ENCODE results near the gene SLC6A20. TPM values are rescaled to one million over a fixed set of nuclear protein-coding genes. Genes with fewer than 3 reads are reported as not detected.

The SLC6A20 gene
- total and polyA plus RNA-seq, 2 experiments from 2014 or later, result 0.05 to 0.14 TPM

- Mint-ChIP-seq H3K4me1 (peaks cover 9% of the 10 kb centered on the region), H3K27me3 (ENCODE audit: insufficient read depth, low read depth, poor library complexity) (peaks cover 9% of the 10 kb centered on the region)
- ATAC-seq, result peak; percentile 22; the same call in 1 of the 3 replicates
Observed at GRCh38 chr3:45790596-45790995, 5.7 kb downstream of the SLC6A20 start.

More at GRCh38 chr3:45790596-45790995, 5.7 kb downstream of the SLC6A20 start:
- Histone ChIP-seq H3K4me2 (no peak overlapping the region), H3K4me1 (ENCODE audit: insufficient read depth) (peaks cover 6% of the 10 kb centered on the region), H3K36me3 (ENCODE audit: insufficient read depth) (no peaks in the 10 kb centered on the region), H3K4me3 (no peak overlapping the region), H3K9me2 (ENCODE audit: insufficient read depth) (0 out of 2 replicates have a peak, but pooled peaks cover 3% of the 10 kb centered on the region), H3K27ac (ENCODE audit: low read depth) (no peak overlapping the region), H4K20me1 (replicated peaks; ENCODE audit: insufficient read depth) (no peaks in the 10 kb centered on the region), H3K79me2 (replicated peaks; ENCODE audit: insufficient read depth) (no peaks in the 10 kb centered on the region), H3K27me3 (ENCODE audit: insufficient read depth) (peaks cover 25% of the 10 kb centered on the region), H3F3A (replicated peaks; ENCODE audit: low read depth) (no peaks in the 10 kb centered on the region), H2AFZ (peak overlapping the region; percentile 21; the same call in 1 of the 2 replicates)
- no peak overlapping the region; the same call in 2 of the 3 replicates for H3K4me3 Mint-ChIP-seq
- H3K9me3 Mint-ChIP-seq, result peaks cover 20% of the 10 kb centered on the region; the same call in 2 of the 3 replicates
- no peak for TF ChIP-seq STAT1 (IDR thresholded peaks at IDR 0.05; ENCODE audit: unreplicated experiment)
- no peak for TF ChIP-seq JUNB (IDR thresholded peaks at IDR 0.05; ENCODE audit: unreplicated experiment)
- TF ChIP-seq CREB1 (CRISPR knock-in tag; IDR thresholded peaks at IDR 0.05; ENCODE audit: low read depth), result no peak
- TF ChIP-seq, protein P1, sequence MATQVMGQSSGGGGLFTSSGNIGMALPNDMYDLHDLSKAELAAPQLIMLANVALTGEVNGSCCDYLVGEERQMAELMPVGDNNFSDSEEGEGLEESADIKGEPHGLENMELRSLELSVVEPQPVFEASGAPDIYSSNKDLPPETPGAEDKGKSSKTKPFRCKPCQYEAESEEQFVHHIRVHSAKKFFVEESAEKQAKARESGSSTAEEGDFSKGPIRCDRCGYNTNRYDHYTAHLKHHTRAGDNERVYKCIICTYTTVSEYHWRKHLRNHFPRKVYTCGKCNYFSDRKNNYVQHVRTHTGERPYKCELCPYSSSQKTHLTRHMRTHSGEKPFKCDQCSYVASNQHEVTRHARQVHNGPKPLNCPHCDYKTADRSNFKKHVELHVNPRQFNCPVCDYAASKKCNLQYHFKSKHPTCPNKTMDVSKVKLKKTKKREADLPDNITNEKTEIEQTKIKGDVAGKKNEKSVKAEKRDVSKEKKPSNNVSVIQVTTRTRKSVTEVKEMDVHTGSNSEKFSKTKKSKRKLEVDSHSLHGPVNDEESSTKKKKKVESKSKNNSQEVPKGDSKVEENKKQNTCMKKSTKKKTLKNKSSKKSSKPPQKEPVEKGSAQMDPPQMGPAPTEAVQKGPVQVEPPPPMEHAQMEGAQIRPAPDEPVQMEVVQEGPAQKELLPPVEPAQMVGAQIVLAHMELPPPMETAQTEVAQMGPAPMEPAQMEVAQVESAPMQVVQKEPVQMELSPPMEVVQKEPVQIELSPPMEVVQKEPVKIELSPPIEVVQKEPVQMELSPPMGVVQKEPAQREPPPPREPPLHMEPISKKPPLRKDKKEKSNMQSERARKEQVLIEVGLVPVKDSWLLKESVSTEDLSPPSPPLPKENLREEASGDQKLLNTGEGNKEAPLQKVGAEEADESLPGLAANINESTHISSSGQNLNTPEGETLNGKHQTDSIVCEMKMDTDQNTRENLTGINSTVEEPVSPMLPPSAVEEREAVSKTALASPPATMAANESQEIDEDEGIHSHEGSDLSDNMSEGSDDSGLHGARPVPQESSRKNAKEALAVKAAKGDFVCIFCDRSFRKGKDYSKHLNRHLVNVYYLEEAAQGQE (IDR thresholded peaks at IDR 0.05; ENCODE audit: unreplicated experiment), result no peak
- TF ChIP-seq, protein P2, sequence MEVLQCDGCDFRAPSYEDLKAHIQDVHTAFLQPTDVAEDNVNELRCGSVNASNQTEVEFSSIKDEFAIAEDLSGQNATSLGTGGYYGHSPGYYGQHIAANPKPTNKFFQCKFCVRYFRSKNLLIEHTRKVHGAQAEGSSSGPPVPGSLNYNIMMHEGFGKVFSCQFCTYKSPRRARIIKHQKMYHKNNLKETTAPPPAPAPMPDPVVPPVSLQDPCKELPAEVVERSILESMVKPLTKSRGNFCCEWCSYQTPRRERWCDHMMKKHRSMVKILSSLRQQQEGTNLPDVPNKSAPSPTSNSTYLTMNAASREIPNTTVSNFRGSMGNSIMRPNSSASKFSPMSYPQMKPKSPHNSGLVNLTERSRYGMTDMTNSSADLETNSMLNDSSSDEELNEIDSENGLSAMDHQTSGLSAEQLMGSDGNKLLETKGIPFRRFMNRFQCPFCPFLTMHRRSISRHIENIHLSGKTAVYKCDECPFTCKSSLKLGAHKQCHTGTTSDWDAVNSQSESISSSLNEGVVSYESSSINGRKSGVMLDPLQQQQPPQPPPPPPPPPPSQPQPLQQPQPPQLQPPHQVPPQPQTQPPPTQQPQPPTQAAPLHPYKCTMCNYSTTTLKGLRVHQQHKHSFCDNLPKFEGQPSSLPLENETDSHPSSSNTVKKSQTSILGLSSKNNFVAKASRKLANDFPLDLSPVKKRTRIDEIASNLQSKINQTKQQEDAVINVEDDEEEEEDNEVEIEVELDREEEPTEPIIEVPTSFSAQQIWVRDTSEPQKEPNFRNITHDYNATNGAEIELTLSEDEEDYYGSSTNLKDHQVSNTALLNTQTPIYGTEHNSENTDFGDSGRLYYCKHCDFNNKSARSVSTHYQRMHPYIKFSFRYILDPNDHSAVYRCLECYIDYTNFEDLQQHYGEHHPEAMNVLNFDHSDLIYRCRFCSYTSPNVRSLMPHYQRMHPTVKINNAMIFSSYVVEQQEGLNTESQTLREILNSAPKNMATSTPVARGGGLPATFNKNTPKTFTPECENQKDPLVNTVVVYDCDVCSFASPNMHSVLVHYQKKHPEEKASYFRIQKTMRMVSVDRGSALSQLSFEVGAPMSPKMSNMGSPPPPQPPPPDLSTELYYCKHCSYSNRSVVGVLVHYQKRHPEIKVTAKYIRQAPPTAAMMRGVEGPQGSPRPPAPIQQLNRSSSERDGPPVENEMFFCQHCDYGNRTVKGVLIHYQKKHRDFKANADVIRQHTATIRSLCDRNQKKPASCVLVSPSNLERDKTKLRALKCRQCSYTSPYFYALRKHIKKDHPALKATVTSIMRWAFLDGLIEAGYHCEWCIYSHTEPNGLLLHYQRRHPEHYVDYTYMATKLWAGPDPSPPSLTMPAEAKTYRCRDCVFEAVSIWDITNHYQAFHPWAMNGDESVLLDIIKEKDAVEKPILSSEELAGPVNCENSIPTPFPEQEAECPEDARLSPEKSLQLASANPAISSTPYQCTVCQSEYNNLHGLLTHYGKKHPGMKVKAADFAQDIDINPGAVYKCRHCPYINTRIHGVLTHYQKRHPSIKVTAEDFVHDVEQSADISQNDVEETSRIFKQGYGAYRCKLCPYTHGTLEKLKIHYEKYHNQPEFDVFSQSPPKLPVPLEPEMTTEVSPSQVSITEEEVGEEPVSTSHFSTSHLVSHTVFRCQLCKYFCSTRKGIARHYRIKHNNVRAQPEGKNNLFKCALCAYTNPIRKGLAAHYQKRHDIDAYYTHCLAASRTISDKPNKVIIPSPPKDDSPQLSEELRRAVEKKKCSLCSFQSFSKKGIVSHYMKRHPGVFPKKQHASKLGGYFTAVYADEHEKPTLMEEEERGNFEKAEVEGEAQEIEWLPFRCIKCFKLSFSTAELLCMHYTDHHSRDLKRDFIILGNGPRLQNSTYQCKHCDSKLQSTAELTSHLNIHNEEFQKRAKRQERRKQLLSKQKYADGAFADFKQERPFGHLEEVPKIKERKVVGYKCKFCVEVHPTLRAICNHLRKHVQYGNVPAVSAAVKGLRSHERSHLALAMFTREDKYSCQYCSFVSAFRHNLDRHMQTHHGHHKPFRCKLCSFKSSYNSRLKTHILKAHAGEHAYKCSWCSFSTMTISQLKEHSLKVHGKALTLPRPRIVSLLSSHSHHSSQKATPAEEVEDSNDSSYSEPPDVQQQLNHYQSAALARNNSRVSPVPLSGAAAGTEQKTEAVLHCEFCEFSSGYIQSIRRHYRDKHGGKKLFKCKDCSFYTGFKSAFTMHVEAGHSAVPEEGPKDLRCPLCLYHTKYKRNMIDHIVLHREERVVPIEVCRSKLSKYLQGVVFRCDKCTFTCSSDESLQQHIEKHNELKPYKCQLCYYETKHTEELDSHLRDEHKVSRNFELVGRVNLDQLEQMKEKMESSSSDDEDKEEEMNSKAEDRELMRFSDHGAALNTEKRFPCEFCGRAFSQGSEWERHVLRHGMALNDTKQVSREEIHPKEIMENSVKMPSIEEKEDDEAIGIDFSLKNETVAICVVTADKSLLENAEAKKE (CRISPR knock-in tag; IDR thresholded peaks at IDR 0.05), result no peak
- TF ChIP-seq EZH2 (IDR thresholded peaks at IDR 0.05; ENCODE audit: low read depth, unreplicated experiment), result no peak
- no peak overlapping the region for H3K27ac Mint-ChIP-seq
- DNase-seq (ENCODE audit: low spot score), result no peak
- peaks cover 8% of the 10 kb centered on the region; the same call in 1 of the 3 replicates for H3K36me3 Mint-ChIP-seq (ENCODE audit: low read depth)
